Measurements from ENCODE around the gene FGFBP1. TPM values are rescaled to one million over a fixed set of nuclear protein-coding genes. Genes with fewer than 3 reads are reported as not detected.

FGFBP1 gene
- total RNA-seq, 1 experiment from 2014 or later, result not detected

GRCh38 chr4:15935504-15936402, 2.8 kb downstream of the FGFBP1 start:
- H3K9me3 Mint-ChIP-seq, result no peaks in the 10 kb centered on the region
- no peak overlapping the region for H2BK12ac ChIP-seq (ENCODE audit: insufficient read length, low read depth, low read length)
- H4K5ac ChIP-seq (ENCODE audit: insufficient read length, low read depth, low read length), result no peak overlapping the region
- no peak overlapping the region for H3K4me3 Mint-ChIP-seq
- no peak overlapping the region for H3K9ac ChIP-seq (ENCODE audit: extremely low read depth, insufficient read length, low read length)
- no peaks in the 10 kb centered on the region for H3K27me3 ChIP-seq (ENCODE audit: insufficient read depth, low read length)
- no peaks in the 10 kb centered on the region for H3K36me3 Mint-ChIP-seq (ENCODE audit: insufficient read depth in 1 of 3, low read depth in 3 of 3)
- H3K79me2 ChIP-seq (ENCODE audit: insufficient read depth, low read length), result no peaks in the 10 kb centered on the region
- WGBS (ENCODE audit: extremely low coverage, insufficient read length, low lambda C conversion rate), result no CpG with 5 or more reads among the region's 10 CpGs
- H3K4me1 ChIP-seq (ENCODE audit: insufficient read depth, low read length), result no peaks in the 10 kb centered on the region; the same call in 1 of the 2 replicates
- H3K27ac ChIP-seq (ENCODE audit: insufficient read length, low read depth, low read length), result no peak overlapping the region
- H3K27me3 Mint-ChIP-seq (ENCODE audit: low read depth), result no peaks in the 10 kb centered on the region; the same call in 1 of the 2 replicates
- no peak overlapping the region for H2AK5ac ChIP-seq (ENCODE audit: insufficient read length, low read length)
- no peaks in the 10 kb centered on the region for H3K23me2 ChIP-seq (ENCODE audit: insufficient read length, low read depth, low read length, poor library complexity, severe bottlenecking)
- H4K91ac ChIP-seq (ENCODE audit: insufficient read length, low read depth, low read length), result no peak overlapping the region
- H2BK5ac ChIP-seq (ENCODE audit: insufficient read length, low read length), result no peak overlapping the region
- H3K4me2 ChIP-seq (ENCODE audit: insufficient read depth, insufficient read length, low read length), result no peak overlapping the region
- H2AFZ ChIP-seq (ENCODE audit: low read length), result no peak overlapping the region
- no peak overlapping the region for H3K4ac ChIP-seq (ENCODE audit: low read depth, low read length)
- no peak overlapping the region for H2BK20ac ChIP-seq (ENCODE audit: low read depth, low read length, poor library complexity, severe bottlenecking)
- H4K20me1 ChIP-seq (ENCODE audit: control insufficient read depth, insufficient read depth, insufficient read length), result no peaks in the 10 kb centered on the region
- no peak overlapping the region for H3K27ac Mint-ChIP-seq
- H2BK120ac ChIP-seq (ENCODE audit: low read depth, low read length, poor library complexity, severe bottlenecking), result no peak overlapping the region
- no peak overlapping the region for H4K8ac ChIP-seq (replicated peaks; ENCODE audit: insufficient read length, low read depth, low read length)
- no peak overlapping the region for H3K18ac ChIP-seq (ENCODE audit: insufficient read length, low read depth, low read length)
- no peak overlapping the region for H3K23ac ChIP-seq (ENCODE audit: insufficient read length, low read depth, low read length)
- no peak overlapping the region for H3T11ph ChIP-seq (ENCODE audit: low read length)
- no peaks in the 10 kb centered on the region for H3K79me1 ChIP-seq (ENCODE audit: insufficient read depth, low read depth, low read length, poor library complexity, severe bottlenecking)
- peaks cover 7% of the 10 kb centered on the region in 2 experiments for H3K4me1 Mint-ChIP-seq
- no peak overlapping the region for H2BK15ac ChIP-seq (ENCODE audit: low read depth, low read length)
- no peak overlapping the region for H3K14ac ChIP-seq (ENCODE audit: insufficient read depth, low read length)
- no peak overlapping the region for H3K56ac ChIP-seq (ENCODE audit: insufficient read length, low read depth, low read length)
- DNase-seq, result no peak
- H3K9me3 ChIP-seq (ENCODE audit: control insufficient read depth, low read depth, low read length), result no peaks in the 10 kb centered on the region
- no peak for TF ChIP-seq CTCF (conservative IDR thresholded peaks at IDR 0.05)
